GM21825 (cell line): ENCODE results near the gene CHST11.
"Not testable (repeated sequence)": the region's sequence is repeated elsewhere in the genome, so short reads cannot be mapped to it uniquely, and the experiment has no call there.

Experiments
- ATAC-seq: cut with Tn5 transposase; IDR thresholded peaks from one replicate; pipeline ENCODE4 v1.9.1; 2021; ENCODE audit warnings: mild to moderate bottlenecking, moderate library complexity; ENCODE audit not compliant: unreplicated experiment

Gene CHST11

DNA sequence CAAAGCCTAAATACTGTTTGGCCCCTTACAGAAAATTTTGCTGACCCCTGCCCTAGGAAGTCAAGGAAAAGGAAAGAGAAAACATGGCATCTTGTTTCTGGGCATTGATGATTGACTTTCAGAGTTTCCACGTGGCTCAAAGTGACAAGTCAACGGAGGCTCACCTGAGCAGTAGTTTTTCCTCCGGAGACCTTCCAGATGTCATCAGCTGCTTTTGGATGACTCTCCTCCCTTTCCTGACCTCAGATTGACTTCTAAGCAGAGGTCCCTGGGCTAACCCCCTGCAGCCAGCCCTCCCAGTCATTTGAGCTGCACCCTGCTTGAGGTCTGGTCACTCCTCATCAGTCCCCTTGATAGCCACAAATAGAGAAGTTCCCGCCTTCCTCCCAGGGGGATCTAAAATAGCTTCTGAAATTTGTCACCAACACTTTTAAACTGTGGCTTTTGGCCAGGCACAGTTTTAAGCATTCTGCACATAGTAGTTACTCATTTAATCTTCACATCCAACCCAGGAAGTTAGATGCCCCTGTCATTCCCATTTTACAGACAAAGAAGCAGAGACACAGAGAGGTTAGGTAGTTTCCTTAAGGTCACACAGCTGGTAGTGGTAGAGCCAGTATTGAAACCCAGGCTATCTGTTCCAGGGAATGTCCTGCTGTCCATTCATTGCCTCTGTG is 143.4 kb downstream of the CHST11 start:
- no peak for ATAC-seq

DNA sequence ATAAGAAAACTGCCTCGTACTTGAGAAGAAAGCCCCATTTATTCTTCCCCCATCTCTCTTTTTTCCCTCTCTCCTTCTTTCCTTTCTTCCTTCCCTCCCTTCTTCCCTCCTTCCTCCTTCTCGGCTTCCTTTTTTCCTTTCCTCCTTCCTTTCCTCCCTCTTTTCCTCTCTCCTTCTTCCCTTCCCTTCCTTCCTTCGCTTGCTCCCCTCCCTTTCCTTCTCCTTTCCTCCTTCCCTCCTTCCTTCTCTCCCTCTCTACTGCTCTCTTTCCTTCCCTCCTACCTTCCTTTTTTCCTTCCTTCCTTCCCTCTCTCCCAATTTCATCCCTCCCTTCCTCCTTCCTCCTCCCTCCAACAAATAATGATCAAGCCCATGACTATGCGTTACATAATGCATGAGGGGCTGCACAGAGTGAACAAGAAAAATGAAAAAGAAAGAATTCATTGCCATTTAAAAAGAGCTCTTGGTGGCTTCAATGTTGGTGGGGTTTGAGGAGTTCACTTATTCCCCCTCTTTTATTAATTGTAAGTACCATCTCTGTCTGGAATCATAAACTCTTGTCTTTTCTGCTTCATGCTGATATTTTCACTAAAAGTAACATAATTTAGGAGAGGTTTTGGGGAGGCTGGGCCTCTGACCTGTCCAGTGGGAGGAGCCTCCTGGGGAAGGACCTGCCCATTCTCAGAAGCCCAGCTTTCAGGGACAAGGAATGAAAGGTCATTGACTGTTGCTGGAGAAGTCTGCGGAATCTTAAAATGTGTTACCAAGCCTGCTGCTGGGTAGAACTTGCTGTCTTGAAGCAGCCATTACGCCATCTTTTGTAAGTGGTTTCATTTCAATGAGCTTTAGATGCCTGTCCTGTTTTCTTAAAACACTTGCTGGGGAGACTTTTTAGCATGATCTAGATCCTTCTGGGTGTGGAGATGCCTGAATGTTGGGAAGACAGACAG is 144.3 kb downstream of the CHST11 start:
- ATAC-seq = no peak

- no peak for ATAC-seq
These were observed 145.7 kb downstream of the CHST11 start for GRCh38 chr12:104602406-104602805.

- no peak for ATAC-seq
These were observed 146.1 kb downstream of the CHST11 start for GRCh38 chr12:104602896-104603295.

DNA sequence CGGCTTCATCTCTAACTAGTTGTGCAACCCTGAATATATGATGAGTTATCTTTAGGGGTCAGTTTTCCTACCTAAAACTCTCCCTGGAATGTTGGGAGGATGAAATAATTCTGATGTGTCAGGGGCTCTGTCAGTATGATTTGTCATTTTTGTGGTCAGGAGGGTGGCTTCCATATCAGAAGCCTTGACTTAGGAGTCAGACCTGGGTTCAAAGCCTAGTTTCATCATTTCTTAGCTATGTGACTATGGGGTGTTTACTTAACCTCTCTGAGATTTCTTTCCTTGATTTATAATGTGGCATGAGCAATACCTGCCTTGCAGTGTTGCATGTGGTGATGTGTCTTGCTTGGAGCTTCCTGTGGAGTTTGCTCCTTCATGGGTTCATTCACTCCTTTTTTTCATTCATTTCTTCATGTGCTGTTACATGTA is 146.8 kb downstream of the CHST11 start:
- ATAC-seq = no peak

- peak; percentile 72 for ATAC-seq
These were observed 147.6 kb downstream of the CHST11 start for GRCh38 chr12:104604070-104604994.

GRCh38 chr12:104604995-104605675 is 148.4 kb downstream of the CHST11 start:
- ATAC-seq = no peak

GRCh38 chr12:104605685-104606084 is 148.9 kb downstream of the CHST11 start:
- ATAC-seq = no peak

- no peak for ATAC-seq
These were observed 152.2 kb downstream of the CHST11 start for GRCh38 chr12:104608998-104609397.

DNA sequence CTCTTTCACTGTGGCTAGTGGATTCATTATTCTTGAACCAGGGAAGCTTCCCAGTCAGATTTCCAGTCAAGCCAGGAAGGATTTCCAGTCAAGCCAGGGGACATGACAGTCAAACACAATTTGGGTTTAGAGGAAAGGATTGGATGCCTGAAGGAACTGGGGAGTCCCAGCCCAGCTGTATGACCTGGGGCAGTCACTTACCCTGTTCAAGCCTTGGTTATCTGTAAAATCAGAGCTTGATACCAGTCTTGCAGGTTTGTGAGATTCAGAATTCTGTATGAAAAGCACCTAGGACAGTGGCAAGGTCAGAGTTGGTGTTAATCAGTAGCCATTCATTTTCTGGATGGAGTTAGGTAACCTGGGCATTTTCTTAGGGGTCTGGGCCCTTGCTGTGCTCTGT is 152.7 kb downstream of the CHST11 start:
- no peak for ATAC-seq

GRCh38 chr12:104610513-104611235 is 153.9 kb downstream of the CHST11 start:
- ATAC-seq = no peak

- ATAC-seq = no peak
These were observed 154.9 kb downstream of the CHST11 start for GRCh38 chr12:104611671-104612070.

DNA sequence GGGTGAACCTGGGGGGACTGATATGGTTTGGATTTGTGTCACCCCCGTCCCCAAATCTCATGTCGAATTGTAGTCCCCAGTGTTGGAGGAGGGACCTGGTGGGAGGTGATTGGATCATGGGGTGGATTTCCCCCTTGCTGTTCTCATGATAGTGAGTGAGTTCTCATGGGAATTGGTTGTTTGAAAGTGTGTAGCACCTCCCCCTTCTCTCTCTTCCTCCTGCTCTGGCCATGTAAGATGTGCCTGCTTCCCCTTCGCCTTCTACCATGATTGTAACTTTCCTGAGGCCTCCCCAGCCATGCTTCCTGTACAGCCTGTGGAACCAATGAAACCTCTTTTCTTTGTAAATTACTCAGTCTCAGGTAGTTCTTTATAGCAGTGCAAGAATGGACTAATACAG is 156.6 kb downstream of the CHST11 start:
- not testable (repeated sequence) for ATAC-seq

DNA sequence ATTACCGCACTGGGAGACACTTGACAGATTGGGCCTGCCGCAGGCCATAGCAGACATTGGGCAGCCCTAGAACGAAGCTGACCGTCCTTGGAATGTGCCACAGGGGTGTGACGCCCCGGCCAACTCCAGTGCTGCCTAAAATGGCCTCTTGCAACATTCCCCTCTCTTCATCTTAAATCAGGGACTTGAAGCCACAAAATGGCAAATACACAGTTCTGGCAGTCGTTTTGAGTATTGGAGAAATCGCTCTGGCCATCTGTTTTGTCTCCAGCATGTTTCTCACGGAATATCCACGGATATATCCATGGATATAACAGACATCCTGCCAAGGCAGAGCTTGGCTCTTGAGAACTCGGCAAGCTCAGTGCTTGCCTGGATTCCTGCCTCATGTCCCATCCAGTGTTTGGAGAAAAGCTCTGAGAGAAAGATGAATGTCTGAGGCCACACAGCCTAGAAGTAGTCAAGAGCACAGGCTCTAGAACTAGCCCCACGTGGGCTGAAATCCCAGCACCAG is 158.4 kb downstream of the CHST11 start:
- ATAC-seq = no peak

DNA sequence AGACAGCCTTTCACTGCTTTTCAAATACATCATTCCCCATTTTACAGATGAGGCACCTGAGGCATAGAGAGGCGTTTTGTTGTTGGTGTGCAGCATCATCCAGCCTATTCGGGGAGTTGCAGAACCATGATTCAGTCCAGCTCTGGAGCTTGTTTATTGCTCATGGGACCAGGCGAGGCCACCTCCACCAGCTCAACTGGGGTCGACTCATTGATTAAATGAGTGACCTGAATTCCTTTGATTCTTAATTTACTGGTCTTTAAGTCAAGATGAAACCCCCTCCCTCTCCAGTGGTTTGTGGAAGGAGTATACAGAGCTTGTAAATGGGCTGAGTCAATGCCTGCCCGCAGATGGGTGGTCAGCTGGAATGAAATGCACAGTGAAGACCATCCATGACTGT is 161.9 kb downstream of the CHST11 start:
- no peak for ATAC-seq

DNA sequence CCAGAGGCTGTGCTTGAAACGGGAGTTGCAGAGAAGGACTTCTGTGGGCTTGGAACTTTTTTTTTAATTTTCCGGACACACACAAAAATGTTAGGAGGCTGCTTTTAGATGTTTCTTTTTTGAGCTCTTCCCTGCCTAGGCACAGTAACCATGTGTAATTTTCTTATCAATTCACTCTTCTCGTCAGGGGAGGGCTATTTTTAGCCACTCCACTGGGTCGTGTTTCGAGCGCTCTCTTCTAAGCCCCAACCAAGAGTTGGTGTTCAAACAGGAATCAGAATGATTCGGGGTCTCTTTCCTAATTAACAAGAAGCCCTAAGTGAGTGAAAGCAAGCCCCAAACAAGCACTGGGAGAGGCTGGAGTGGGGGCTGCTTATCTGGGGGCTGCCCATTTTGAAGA is 162.6 kb downstream of the CHST11 start:
- ATAC-seq = no peak

- no peak for ATAC-seq
These were observed 164.2 kb downstream of the CHST11 start for GRCh38 chr12:104620837-104621531.

DNA sequence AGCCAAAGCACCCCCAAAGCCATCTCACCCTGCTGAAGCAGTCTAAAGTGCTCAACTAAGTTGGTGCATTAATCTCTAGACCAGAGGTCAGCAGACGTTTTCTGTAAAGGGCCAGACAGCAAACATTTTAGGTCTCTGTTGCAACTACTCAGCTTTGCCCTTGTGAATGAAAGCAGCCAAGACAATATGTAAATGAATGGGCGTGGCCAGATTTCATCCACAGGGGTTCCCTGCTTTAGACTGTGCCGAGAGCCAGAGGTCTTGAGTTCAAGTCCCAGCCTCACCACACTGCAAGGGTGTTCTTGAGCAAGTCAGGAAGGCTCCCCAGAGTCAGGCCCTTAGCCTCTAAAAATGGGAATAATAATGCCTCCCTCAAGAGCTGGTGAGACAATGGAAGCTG is 166.2 kb downstream of the CHST11 start:
- no peak for ATAC-seq

- ATAC-seq = no peak
These were observed 167.1 kb downstream of the CHST11 start for GRCh38 chr12:104623883-104624282.
